AG10803 (cell line): ENCODE measurements around the gene INPP5E.

Source experiments
- DNase-seq: peaks from one replicate; pipeline ENCODE4 v3.0.0; 2010; ENCODE audit warnings: low read depth
- H3K4me3 ChIP-seq: 2 replicates; pipeline ENCODE4 v1.5.1; 2011; ENCODE audit warnings: mild to moderate bottlenecking, low read length, control low read depth
- TF ChIP-seq, protein P1 (sequence below): conservative IDR thresholded peaks from 2 replicates; pipeline ENCODE4 v1.5.1; 2011; ENCODE audit warnings: mild to moderate bottlenecking, low read length, control low read depth, inconsistent platforms

Gene INPP5E

DNA sequence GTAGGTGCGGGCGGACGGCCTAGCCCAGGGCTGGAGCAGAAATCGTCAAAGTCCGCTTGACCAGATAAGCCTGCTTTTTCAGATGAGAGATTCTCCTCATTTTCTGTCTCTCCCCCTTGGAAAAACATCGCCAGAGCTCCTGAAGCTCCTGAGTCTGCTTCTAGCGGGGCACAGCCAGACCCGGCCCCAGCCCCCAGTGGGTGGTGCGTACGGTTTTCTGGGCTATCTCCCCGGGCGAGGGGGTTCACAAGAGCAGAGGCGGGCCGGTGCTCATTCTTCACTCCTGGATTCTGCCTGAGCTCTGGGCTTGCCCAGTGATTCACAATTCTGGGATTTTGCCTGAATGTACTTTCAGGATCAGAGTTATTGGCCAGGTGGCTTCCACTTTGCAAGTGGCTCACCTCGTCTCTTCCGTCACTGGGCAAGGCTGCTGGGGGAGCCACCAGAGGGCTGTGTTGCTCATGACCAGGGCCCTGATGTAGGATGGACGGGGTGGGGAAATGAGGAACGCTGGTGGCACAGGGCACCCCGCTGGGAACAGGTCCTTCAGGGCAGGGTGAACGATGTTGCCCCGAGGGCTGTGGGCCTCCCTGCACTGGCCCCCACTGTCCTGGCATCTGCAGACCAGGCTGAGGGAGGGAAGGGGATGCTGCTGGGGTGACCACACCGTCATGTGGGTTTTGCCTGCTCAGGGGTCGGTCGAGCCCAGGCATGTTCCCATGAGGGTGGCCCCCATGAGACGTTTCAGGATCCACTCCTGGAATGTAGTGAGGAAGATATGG lies 36.9 kb upstream of the INPP5E start:
- DNase-seq, result no peak
- H3K4me3 ChIP-seq, result no peak overlapping the region
- TF ChIP-seq, protein P1, sequence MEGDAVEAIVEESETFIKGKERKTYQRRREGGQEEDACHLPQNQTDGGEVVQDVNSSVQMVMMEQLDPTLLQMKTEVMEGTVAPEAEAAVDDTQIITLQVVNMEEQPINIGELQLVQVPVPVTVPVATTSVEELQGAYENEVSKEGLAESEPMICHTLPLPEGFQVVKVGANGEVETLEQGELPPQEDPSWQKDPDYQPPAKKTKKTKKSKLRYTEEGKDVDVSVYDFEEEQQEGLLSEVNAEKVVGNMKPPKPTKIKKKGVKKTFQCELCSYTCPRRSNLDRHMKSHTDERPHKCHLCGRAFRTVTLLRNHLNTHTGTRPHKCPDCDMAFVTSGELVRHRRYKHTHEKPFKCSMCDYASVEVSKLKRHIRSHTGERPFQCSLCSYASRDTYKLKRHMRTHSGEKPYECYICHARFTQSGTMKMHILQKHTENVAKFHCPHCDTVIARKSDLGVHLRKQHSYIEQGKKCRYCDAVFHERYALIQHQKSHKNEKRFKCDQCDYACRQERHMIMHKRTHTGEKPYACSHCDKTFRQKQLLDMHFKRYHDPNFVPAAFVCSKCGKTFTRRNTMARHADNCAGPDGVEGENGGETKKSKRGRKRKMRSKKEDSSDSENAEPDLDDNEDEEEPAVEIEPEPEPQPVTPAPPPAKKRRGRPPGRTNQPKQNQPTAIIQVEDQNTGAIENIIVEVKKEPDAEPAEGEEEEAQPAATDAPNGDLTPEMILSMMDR, result no peak

DNA sequence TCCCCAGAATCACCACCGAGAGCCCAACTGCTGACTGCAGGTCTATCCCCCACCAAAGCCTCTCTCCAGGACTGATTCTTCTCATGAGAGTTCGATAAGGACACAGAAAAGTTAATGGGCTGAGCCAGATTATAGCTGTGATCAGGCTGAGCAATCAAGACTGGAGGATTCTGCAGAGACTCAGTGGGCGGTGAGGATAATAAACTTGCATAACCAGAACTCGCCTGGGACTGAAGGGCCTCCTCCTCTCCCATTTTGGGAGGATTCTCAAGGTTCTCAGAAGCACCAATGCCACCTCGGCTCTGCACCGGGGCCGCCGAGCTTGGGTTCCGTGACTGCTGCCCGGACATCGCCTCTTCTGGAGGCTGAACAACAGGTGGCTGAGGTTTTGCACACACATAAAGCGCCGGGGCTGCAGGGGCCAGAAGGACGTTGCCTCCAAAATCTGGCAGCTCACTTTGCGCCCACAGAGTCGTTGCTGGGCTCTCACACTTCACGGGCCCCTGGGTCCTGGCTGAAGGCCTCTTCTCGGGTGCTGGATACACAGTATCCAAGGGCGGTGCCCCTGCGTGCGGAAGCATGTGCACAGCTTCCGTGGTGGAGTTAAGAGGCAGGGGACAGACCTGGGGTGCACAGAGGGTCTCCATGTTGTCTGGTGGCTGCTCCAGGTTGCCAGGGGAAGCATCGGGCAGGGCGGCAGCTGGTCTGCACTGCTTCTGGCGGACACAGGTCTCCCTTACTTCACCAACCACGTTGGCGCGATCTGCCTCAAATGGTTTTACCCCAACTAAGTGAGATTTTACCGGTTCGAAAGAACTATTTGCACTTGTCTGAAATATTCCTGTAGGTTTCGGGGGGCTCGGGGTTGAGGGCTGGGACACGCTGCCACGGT lies 35.6 kb upstream of the INPP5E start:
- DNase-seq, result no peak
- TF ChIP-seq, protein P1, result no peak
- no peak overlapping the region for H3K4me3 ChIP-seq

DNA sequence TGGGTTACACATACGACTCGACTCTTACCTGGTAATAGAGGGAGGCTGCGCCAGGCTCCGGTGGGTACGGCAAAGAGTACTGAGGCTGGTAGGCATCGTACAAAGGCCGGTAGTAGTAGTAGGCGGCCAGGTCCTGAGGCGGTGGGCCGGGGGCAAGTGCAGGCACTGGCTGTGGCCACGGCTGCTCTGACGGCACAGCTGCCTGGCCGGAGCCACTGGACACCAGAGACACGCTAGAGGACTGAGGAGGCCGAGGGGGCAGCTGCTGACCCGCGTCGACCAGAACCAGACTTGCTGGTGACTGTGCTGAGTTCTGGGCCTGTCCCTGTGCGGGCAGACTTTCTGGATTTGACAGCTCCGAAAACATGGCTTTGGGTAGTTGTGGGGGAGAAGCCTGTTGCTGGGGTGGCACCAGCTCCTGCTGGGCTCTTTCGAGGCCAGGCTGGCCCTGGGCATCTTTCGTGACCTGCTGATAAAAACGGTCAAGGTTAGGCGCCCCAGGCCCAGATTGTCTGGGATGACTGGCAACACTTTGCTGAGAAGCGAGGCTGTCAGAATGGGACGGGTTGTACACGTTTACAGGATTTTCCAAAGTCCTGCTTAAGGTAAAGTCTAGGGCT lies 34.5 kb upstream of the INPP5E start:
- DNase-seq, result no peak
- TF ChIP-seq, protein P1, result no peak
- no peak overlapping the region for H3K4me3 ChIP-seq

DNA sequence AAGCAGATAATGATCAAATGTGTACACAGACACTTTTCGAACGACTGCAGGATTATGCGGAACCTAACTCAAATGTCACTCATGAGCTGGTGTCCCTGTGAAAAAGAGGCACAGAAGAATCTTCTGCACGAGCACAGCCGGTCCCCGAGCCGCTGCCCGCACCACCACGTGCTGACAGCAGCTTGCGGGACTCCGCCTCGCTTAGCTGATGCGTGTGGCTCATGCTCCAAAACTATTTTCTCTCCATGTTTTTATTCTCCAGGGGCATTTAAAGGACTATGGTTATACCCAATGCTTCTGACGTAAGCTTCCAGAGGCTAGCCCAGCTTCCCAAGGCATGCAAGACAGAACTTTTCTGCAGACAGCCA lies 33.7 kb upstream of the INPP5E start:
- H3K4me3 ChIP-seq, result no peak overlapping the region
- TF ChIP-seq, protein P1, result no peak
- DNase-seq, result no peak

DNA sequence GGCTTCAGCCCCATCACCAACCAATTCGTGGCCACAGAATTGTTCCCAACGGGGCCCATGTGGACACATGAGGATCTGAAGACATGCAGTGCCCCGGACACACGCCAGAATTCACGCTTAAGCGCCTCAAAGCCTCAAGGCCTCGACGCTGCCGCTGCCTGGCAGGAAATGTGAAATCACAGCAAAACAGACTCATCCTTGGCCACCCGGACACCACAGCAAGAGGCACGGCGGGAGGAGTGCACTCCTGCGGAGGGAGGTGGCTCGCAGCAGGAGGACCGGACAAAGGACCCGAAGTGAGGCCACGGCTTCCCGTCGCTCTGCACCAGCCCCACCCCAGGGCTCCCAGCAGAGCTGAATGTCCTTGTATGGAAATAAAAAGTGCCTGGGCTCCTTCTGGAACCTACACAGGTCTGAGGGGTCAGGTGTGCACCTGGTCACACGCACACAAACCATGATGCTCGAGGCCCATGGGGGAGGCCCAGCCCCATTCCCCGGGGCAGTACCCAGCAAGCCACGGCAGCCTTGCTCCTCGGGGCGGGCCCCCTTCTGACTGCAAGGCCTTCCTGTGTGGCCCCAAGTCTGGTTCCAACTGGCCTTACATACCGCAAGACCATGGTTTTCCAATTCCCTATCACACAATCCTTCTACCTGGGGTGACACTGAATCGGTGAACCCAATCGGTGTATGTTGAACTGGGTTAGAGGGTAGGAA lies 33.2 kb upstream of the INPP5E start:
- H3K4me3 ChIP-seq, result no peak overlapping the region
- TF ChIP-seq, protein P1, result no peak
- no peak for DNase-seq

DNA sequence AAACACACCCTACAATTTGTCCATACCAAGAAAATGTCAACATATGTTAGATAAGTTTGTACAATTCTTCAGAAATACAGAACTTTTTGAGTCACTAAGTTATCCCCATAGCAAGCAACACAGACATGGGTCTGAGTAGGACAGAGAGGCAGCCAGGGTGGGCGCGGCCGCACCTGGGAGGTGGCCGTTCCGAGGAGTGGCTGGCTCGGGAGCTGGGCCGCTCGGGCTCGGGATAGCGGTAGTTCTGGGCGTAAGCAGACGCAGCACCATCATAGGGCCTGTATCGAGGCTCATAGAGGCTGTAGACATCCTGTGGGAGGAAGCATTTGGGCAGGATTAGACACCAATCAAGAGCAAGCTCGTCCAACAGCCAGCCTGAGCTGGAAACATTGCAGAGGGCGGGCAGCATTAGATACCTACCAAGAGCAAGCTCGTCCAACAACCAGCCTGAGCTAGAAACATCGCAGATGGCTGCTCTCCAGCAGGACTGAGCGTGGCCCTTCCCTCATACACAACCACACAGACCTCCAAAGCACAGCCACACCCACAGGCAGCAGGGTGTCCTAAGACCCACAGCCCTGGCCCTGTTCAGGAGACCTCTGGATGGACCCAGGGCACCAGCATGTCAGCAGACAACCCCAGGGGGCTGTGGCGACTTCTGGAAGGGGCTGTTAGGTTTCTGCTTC lies 32.3 kb upstream of the INPP5E start:
- TF ChIP-seq, protein P1, result no peak
- no peak overlapping the region for H3K4me3 ChIP-seq
- no peak for DNase-seq
